ENCODE measurements around the gene RUVBL2.

- TF ChIP-seq POLR2A (IDR thresholded peaks at IDR 0.05) (no peak), CTCF (IDR thresholded peaks at IDR 0.05) (no peak), EP300 (IDR thresholded peaks at IDR 0.05) (no peak)
Observed at GRCh38 chr19:48991011-48991609, 2.6 kb upstream of the RUVBL2 start.
